HEK293T (cell line): ENCODE results near the gene NT5DC2.

Experiments
- CTCF ChIA-PET: fragments of 350-600 bp; formaldehyde crosslinking; extraction: SDS; loops from one replicate; lab custom pipeline; 2021; ENCODE audit warnings: antibody characterized with exemption, inconsistent platforms; lab: Yijun Ruan, JAX
- POLR2A ChIA-PET: fragments of 350-600 bp; formaldehyde crosslinking; extraction: SDS; loops from one replicate; lab custom pipeline; 2020; ENCODE audit warnings: antibody characterized with exemption, inconsistent platforms; lab: Yijun Ruan, JAX
- DNase-seq: peaks from one replicate; pipeline ENCODE4 v3.0.0; 2012; ENCODE audit warnings: mixed read lengths; ENCODE audit errors: extremely low spot score
- ARNT ChIP-seq: fragments of 450-650 bp; IDR thresholded peaks from 2 replicates; pipeline ENCODE4 v1.6.1; 2017; ENCODE audit warnings: mild to moderate bottlenecking
- BHLHE40 ChIP-seq: fragments of 450-650 bp; IDR thresholded peaks from 2 replicates; pipeline ENCODE4 v1.6.1; 2016; ENCODE audit warnings: mild to moderate bottlenecking, moderate library complexity, borderline replicate concordance
- CTBP1 ChIP-seq: fragments of 450-650 bp; IDR thresholded peaks from 2 replicates; pipeline ENCODE4 v1.6.1; 2016; ENCODE audit warnings: borderline replicate concordance
- FOXA1 ChIP-seq: fragments of 450-650 bp; IDR thresholded peaks from 2 replicates; pipeline ENCODE4 v1.6.1; 2016; ENCODE audit warnings: mild to moderate bottlenecking
- FOXK2 ChIP-seq: fragments of 450-650 bp; IDR thresholded peaks from 2 replicates; pipeline ENCODE4 v1.6.1; 2016; ENCODE audit warnings: mild to moderate bottlenecking
- FOXM1 ChIP-seq: fragments of 450-650 bp; IDR thresholded peaks from 2 replicates; pipeline ENCODE4 v1.6.1; 2017; ENCODE audit warnings: mild to moderate bottlenecking, borderline replicate concordance
- NFRKB ChIP-seq: fragments of 450-650 bp; IDR thresholded peaks from 2 replicates; pipeline ENCODE4 v1.6.1; 2016; ENCODE audit warnings: mild to moderate bottlenecking, moderate library complexity
- PKNOX1 ChIP-seq: fragments of 450-650 bp; IDR thresholded peaks from 2 replicates; pipeline ENCODE4 v1.6.1; 2016
- SP1 ChIP-seq: fragments of 450-650 bp; IDR thresholded peaks from 2 replicates; pipeline ENCODE4 v1.6.1; 2017
- SUZ12 ChIP-seq: fragments of 450-650 bp; IDR thresholded peaks from 2 replicates; pipeline ENCODE4 v1.6.1; 2016; ENCODE audit warnings: mild to moderate bottlenecking
- TARDBP ChIP-seq: fragments of 450-650 bp; IDR thresholded peaks from 2 replicates; pipeline ENCODE4 v1.6.1; 2016
- ZNF384 ChIP-seq: fragments of 450-650 bp; IDR thresholded peaks from 2 replicates; pipeline ENCODE4 v1.6.1; 2016

The NT5DC2 gene

GRCh38 chr3:52477076-52477795 is 56.4 kb downstream of the NT5DC2 start:
- POLR2A ChIA-PET, result no interaction called here
- no peak for TF ChIP-seq ARNT
- TF ChIP-seq BHLHE40, result no peak
- no peak for TF ChIP-seq FOXA1
- no peak for TF ChIP-seq ZNF384
- no peak for TF ChIP-seq SP1
- no peak for TF ChIP-seq NFRKB
- no peak for TF ChIP-seq CTBP1
- TF ChIP-seq FOXM1, result no peak
- no peak for TF ChIP-seq FOXK2
- TF ChIP-seq TARDBP, result no peak
- TF ChIP-seq SUZ12, result no peak
- no peak for TF ChIP-seq PKNOX1
- CTCF ChIA-PET, result no interaction called here
- no peak for DNase-seq
